Stomach (tissue), 9 donors: Measurements from ENCODE around the gene SH2B2. TPM values are rescaled to one million over a fixed set of nuclear protein-coding genes. Genes with fewer than 3 reads are reported as not detected.
A peak's percentile ranks its signal among the peaks of the same experiment; 100 is the strongest.

Source experiments
- DNase-seq, 2 donors: peaks; one replicate each; pipeline versions ENCODE4 v3.0.0 to v3.0.0-alpha.2; 2013 to 2019
- H3K27ac ChIP-seq, 5 donors: fragments of 200-600 bp in 4 of 5; sonication (generic) in 4 of 5; one replicate each; pipeline ENCODE4 v1.5.1; 2013 to 2019; ENCODE audit warnings: mild to moderate bottlenecking in 1 of 5, moderate library complexity in 1 of 5
- H3K27me3 ChIP-seq, 3 donors: fragments of 200-600 bp; sonication (generic); one replicate each; pipeline ENCODE4 v1.5.1; 2017 to 2019; ENCODE audit warnings: mixed run types in 1 of 3
- H3K36me3 ChIP-seq, 4 donors: fragments of 200-600 bp; sonication (generic); 1 replicate in 3 of 4; 2 replicates in 1 of 4; pipeline ENCODE4 v1.5.1; 2016 to 2019
- H3K4me1 ChIP-seq, 4 donors: fragments of 200-600 bp; sonication (generic); one replicate each; pipeline ENCODE4 v1.5.1; 2016 to 2019
- H3K4me3 ChIP-seq, 4 donors: fragments of 200-600 bp; sonication (generic) in 3 of 4; one replicate each; pipeline ENCODE4 v1.5.1; 2016 to 2019; ENCODE audit warnings: mild to moderate bottlenecking in 1 of 4
- H3K9me3 ChIP-seq, 4 donors: fragments of 200-600 bp; sonication (generic); one replicate each; pipeline ENCODE4 v1.5.1; 2016 to 2019
- CTCF ChIP-seq, 7 experiments: fragments of 450-650 bp in 4 of 7; fragments of 200-600 bp in 3 of 7; sonication (generic) in 3 of 7; IDR thresholded peaks; one replicate each; pipeline ENCODE4 v1.5.1; 2016 to 2019; ENCODE audit warnings: antibody characterized with exemption in 7 of 7, control low read depth in 2 of 7, mild to moderate bottlenecking in 1 of 7
- EP300 ChIP-seq: sonication (generic); formaldehyde crosslinking; IDR thresholded peaks from one replicate; pipeline ENCODE4 v1.6.1; 2017; ENCODE audit warnings: antibody characterized with exemption
- POLR2A ChIP-seq, 4 donors: fragments of 450-650 bp; IDR thresholded peaks; one replicate each; pipeline ENCODE4 v1.6.1; 2016; ENCODE audit warnings: antibody characterized with exemption in 4 of 4, control low read depth in 2 of 4, mild to moderate bottlenecking in 1 of 4, moderate library complexity in 1 of 4
- POLR2AphosphoS5 ChIP-seq, 3 donors: sonication (generic); formaldehyde crosslinking; IDR thresholded peaks; one replicate each; pipeline ENCODE4 v1.6.1; 2016; ENCODE audit warnings: antibody characterized with exemption in 3 of 3
- WGBS, 5 donors: extraction: QIAGEN DNeasy Blood & Tissue Kit in 3 of 5; methylation state at CpG; one replicate each; pipeline versions ENCODE4 v1.1.5 to v1.1.7; 2013 to 2018; 5-methylcytosine and 5-hydroxymethylcytosine counted together
- intact Hi-C: fragments of 100-400 bp; cut with DNase I; formaldehyde crosslinking; loops from one replicate; pipeline ENCODE4 v1.15.1; 2023; ENCODE audit warnings: low total_unique reads
- polyA plus RNA-seq, 3 donors: library from polyadenylated mRNA; stranded (reverse); fragments of 200-250 nt; gene quantifications; one replicate each; pipeline ENCODE4 v1.2.3, GENCODE V29; 2013
- total RNA-seq, 5 donors: library from RNA; depleted of rRNA; stranded (reverse); fragments of >200 nt; gene quantifications; one replicate each; pipeline versions ENCODE4 v1.1.0 to v1.2.3, GENCODE V29; 2014 to 2016
- donor health status: healthy with polysubstance abuse.
- donor health status: Bipolar disorder and iron deficiency.
- donor health status: healthy.

SH2B2 gene
- total and polyA plus RNA-seq, 8 donors: 0.37 to 11.1 (median 2.7) TPM; not detected in 1

GRCh38 chr7:102317231-102318059, 30.8 kb downstream of the SH2B2 start:
- H3K4me3 ChIP-seq: no peak overlapping the region
- TF ChIP-seq POLR2A (IDR thresholded peaks at IDR 0.05): no peak
- no peak for TF ChIP-seq POLR2AphosphoS5 (IDR thresholded peaks at IDR 0.05)
- no peak for TF ChIP-seq EP300
- TF ChIP-seq CTCF (IDR thresholded peaks at IDR 0.05): no peak
- H3K27ac ChIP-seq: no peak overlapping the region
- no peak for DNase-seq
- H3K4me1 ChIP-seq: peaks cover 0 to 8% (median 6%) of the 10 kb centered on the region in 4 donors
- peaks cover 0 to 23% (median 8%) of the 10 kb centered on the region in 4 donors for H3K36me3 ChIP-seq
- 83 to 95% (median 89%) methylated on average over 17 to 24 of the region's 24 CpGs for WGBS, 5 donors
- no peaks in the 10 kb centered on the region for H3K9me3 ChIP-seq
- intact Hi-C loops: no loop called here
- H3K27me3 ChIP-seq: peaks cover 0 to 24% (median 0%) of the 10 kb centered on the region in 3 donors

- 52 to 69% (median 56%) methylated on average over 6 to 7 of the region's 7 CpGs for WGBS, 5 donors
- no peaks in the 10 kb centered on the region for H3K9me3 ChIP-seq
- intact Hi-C loops: no loop called here
- peaks cover 0 to 34% (median 0%) of the 10 kb centered on the region in 3 donors for H3K27me3 ChIP-seq
- no peak overlapping the region for H3K4me3 ChIP-seq
- H3K27ac ChIP-seq: peak overlapping the region in 2 of 5 donors; percentile 27 to 33
- peaks cover 0 to 8% (median 6%) of the 10 kb centered on the region in 4 donors for H3K4me1 ChIP-seq
- DNase-seq: peak; percentile 59 to 60
- TF ChIP-seq EP300 (no peak), POLR2AphosphoS5 (IDR thresholded peaks at IDR 0.05) (no peak), CTCF (IDR thresholded peaks at IDR 0.05) (no peak), POLR2A (IDR thresholded peaks at IDR 0.05) (no peak)
- peaks cover 0 to 23% (median 8%) of the 10 kb centered on the region in 4 donors for H3K36me3 ChIP-seq
These were observed 31.9 kb downstream of the SH2B2 start for GRCh38 chr7:102318482-102318971.

- intact Hi-C loops: no loop called here
- 80 to 97% (median 91%) methylated on average over 1 to 3 of the region's 3 CpGs for WGBS, 5 donors
- peak overlapping the region in 1 of 5 donors; percentile 33 for H3K27ac ChIP-seq
These were observed 33.0 kb downstream of the SH2B2 start for GRCh38 chr7:102319671-102320070.

More at GRCh38 chr7:102319671-102320070, 33.0 kb downstream of the SH2B2 start:
- Histone ChIP-seq H3K4me3 (no peak overlapping the region), H3K36me3 (peaks cover 0 to 13% (median 3%) of the 10 kb centered on the region in 4 donors), H3K9me3 (no peaks in the 10 kb centered on the region), H3K4me1 (peaks cover 0 to 8% (median 6%) of the 10 kb centered on the region in 4 donors), H3K27me3 (peaks cover 0 to 39% (median 0%) of the 10 kb centered on the region in 3 donors)
- DNase-seq: no peak
- no peak for TF ChIP-seq CTCF (IDR thresholded peaks at IDR 0.05)
- TF ChIP-seq POLR2A (IDR thresholded peaks at IDR 0.05): no peak
- no peak for TF ChIP-seq EP300
- TF ChIP-seq POLR2AphosphoS5 (IDR thresholded peaks at IDR 0.05): no peak
